Natural killer cell (primary cell): ENCODE results near the gene NFKBIA. TPM values are rescaled to one million over a fixed set of nuclear protein-coding genes. Genes with fewer than 3 reads are reported as not detected.

Experiments
- ATAC-seq, 3 donors: fragments of 150-1000 bp in 2 of 3; fragments of 200-7000 bp in 1 of 3; cut with Tn5 transposase; 1 replicate in 1 of 3; 2 replicates in 2 of 3; pipeline ENCODE4 v1.10.0; 2021; ENCODE audit warnings: mild to moderate bottlenecking in 2 of 3, moderate library complexity in 2 of 3
- DNase-seq, 2 donors: peaks; one replicate each; pipeline versions ENCODE4 v3.0.0 to v3.0.0-alpha.2; 2013 to 2021; ENCODE audit warnings: mixed read lengths in 1 of 2
- H3K27ac ChIP-seq: one replicate; pipeline ENCODE4 v1.5.1; 2013; ENCODE audit warnings: mild to moderate bottlenecking, low read length
- H3K27me3 ChIP-seq: one replicate; pipeline ENCODE4 v1.6.1; 2013; ENCODE audit warnings: low read length; ENCODE audit not compliant: control insufficient read depth, insufficient read depth
- H3K36me3 ChIP-seq: one replicate; pipeline ENCODE4 v1.6.1; 2013; ENCODE audit warnings: low read length; ENCODE audit not compliant: control insufficient read depth, insufficient read depth
- H3K4me1 ChIP-seq: one replicate; pipeline ENCODE4 v1.6.1; 2013; ENCODE audit warnings: low read length; ENCODE audit not compliant: control insufficient read depth, insufficient read depth
- H3K4me3 ChIP-seq: one replicate; pipeline ENCODE4 v1.5.1; 2013; ENCODE audit warnings: low read length
- H3K9me3 ChIP-seq: one replicate; pipeline ENCODE4 v1.6.1; 2013; ENCODE audit warnings: low read length; ENCODE audit not compliant: control insufficient read depth, insufficient read depth
- H3K27ac Mint-ChIP-seq, 2 donors: one replicate each; pipeline ENCODE4 v1.8.0; 2022; ENCODE audit warnings: mild to moderate bottlenecking in 2 of 2, mixed read lengths in 2 of 2, moderate library complexity in 1 of 2
- H3K27me3 Mint-ChIP-seq, 2 donors: one replicate each; pipeline ENCODE4 v1.8.0; 2022; ENCODE audit warnings: low read depth in 2 of 2, mixed read lengths in 2 of 2
- H3K36me3 Mint-ChIP-seq: one replicate; pipeline ENCODE4 v1.8.0; 2022; ENCODE audit warnings: mixed read lengths
- H3K4me1 Mint-ChIP-seq, 2 donors: one replicate each; pipeline ENCODE4 v1.8.0; 2022; ENCODE audit warnings: mixed read lengths in 2 of 2
- H3K4me3 Mint-ChIP-seq: one replicate; pipeline ENCODE4 v1.8.0; 2022; ENCODE audit warnings: mild to moderate bottlenecking, moderate library complexity, mixed read lengths
- H3K9me3 Mint-ChIP-seq, 2 donors: one replicate each; pipeline ENCODE4 v1.8.0; 2022; ENCODE audit warnings: mixed read lengths in 2 of 2
- WGBS: methylation state at CpG from one replicate; pipeline ENCODE4 v1.1.7; 2013; ENCODE audit warnings: missing lambda C conversion rate; ENCODE audit not compliant: insufficient coverage; 5-methylcytosine and 5-hydroxymethylcytosine counted together
- intact Hi-C: fragments of 100-400 bp; cut with micrococcal nuclease; formaldehyde crosslinking; loops from one replicate; pipeline ENCODE4 v1.14.2; 2022
- total RNA-seq, 4 donors: library from RNA; stranded (reverse); fragments of 120-200 nt in 1 of 4; gene quantifications; one replicate each; pipeline versions ENCODE4 v1.2.3 to v1.2.4, GENCODE V29; 2013 to 2022
- TF ChIP-seq, protein P1 (sequence below): fragments of 200-600 bp; IDR thresholded peaks from one replicate; pipeline ENCODE4 v1.8.0; 2022; ENCODE audit warnings: antibody characterized with exemption

NFKBIA gene
- total RNA-seq, 3 donors from 2014 or later (not counting 1 experiment from before 2014, with no cell fraction given): 2,039 to 3,339 (median 2,499) TPM

DNA sequence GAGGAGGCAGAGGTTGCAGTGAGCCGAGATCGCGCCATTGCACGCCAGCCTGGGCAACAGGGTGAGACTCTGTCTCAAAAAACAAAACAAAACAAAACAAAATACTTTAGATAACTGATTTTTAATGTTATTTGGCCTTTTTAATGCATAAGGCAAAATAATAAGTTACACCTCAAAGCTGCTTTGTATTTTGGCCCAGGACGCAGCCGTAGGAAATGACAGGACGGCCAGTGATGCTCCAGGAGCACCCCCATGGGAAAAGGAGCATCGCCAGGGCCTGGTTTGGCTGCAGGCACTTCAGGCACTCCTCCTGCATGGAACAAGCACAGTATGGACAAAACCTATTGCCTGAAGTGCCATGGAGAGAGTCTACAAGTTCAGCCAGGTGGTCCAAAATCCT lies 3.5 kb upstream of the NFKBIA start:
- Histone ChIP-seq H3K4me3 (no peak overlapping the region), H3K36me3 (peaks cover 6% of the 10 kb centered on the region), H3K4me1 (peaks cover 19% of the 10 kb centered on the region), H3K9me3 (no peaks in the 10 kb centered on the region), H3K27ac (no peak overlapping the region), H3K27me3 (no peaks in the 10 kb centered on the region)
- Mint-ChIP-seq H3K27ac (no peak overlapping the region), H3K27me3 (no peaks in the 10 kb centered on the region), H3K9me3 (no peaks in the 10 kb centered on the region), H3K36me3 (peaks cover 4% of the 10 kb centered on the region), H3K4me1 (peaks cover 37 to 42% of the 10 kb centered on the region in 2 donors), H3K4me3 (no peak overlapping the region)
- intact Hi-C loops: no loop called here
- TF ChIP-seq, protein P1, sequence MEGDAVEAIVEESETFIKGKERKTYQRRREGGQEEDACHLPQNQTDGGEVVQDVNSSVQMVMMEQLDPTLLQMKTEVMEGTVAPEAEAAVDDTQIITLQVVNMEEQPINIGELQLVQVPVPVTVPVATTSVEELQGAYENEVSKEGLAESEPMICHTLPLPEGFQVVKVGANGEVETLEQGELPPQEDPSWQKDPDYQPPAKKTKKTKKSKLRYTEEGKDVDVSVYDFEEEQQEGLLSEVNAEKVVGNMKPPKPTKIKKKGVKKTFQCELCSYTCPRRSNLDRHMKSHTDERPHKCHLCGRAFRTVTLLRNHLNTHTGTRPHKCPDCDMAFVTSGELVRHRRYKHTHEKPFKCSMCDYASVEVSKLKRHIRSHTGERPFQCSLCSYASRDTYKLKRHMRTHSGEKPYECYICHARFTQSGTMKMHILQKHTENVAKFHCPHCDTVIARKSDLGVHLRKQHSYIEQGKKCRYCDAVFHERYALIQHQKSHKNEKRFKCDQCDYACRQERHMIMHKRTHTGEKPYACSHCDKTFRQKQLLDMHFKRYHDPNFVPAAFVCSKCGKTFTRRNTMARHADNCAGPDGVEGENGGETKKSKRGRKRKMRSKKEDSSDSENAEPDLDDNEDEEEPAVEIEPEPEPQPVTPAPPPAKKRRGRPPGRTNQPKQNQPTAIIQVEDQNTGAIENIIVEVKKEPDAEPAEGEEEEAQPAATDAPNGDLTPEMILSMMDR: no peak
- ATAC-seq: no peak
- no peak for DNase-seq
- WGBS: 98% methylated on average over 4 of the region's 8 CpGs

DNA sequence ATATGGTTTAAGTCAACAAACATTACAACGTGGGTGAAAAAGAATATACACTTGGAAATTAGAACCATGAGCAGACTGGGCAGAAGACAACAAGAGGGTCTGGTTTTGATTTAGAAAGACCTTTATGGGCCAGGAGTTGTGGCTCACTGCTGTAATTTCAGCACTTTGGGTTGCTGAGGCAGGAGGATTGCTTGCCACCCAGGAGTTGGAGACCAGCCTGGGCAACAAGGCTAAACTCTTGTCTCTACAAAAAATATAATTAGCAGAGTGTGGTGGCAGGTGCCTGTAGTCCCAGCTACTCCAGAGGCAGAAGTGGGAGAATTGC lies 2.7 kb upstream of the NFKBIA start:
- Histone ChIP-seq H3K27me3 (no peaks in the 10 kb centered on the region), H3K9me3 (no peaks in the 10 kb centered on the region), H3K4me3 (no peak overlapping the region), H3K27ac (no peak overlapping the region), H3K36me3 (peaks cover 14% of the 10 kb centered on the region), H3K4me1 (peaks cover 25% of the 10 kb centered on the region)
- Mint-ChIP-seq H3K9me3 (no peaks in the 10 kb centered on the region), H3K27me3 (no peaks in the 10 kb centered on the region), H3K4me3 (no peak overlapping the region), H3K27ac (peak overlapping the region; percentile 98), H3K4me1 (peaks cover 39 to 45% of the 10 kb centered on the region in 2 donors), H3K36me3 (peaks cover 11% of the 10 kb centered on the region)
- TF ChIP-seq, protein P1: peak; percentile 10
- intact Hi-C loops: no loop called here
- ATAC-seq (no peak), DNase-seq (no peak)
- WGBS: 100% methylated on average over 1 of the region's 1 CpG

DNA sequence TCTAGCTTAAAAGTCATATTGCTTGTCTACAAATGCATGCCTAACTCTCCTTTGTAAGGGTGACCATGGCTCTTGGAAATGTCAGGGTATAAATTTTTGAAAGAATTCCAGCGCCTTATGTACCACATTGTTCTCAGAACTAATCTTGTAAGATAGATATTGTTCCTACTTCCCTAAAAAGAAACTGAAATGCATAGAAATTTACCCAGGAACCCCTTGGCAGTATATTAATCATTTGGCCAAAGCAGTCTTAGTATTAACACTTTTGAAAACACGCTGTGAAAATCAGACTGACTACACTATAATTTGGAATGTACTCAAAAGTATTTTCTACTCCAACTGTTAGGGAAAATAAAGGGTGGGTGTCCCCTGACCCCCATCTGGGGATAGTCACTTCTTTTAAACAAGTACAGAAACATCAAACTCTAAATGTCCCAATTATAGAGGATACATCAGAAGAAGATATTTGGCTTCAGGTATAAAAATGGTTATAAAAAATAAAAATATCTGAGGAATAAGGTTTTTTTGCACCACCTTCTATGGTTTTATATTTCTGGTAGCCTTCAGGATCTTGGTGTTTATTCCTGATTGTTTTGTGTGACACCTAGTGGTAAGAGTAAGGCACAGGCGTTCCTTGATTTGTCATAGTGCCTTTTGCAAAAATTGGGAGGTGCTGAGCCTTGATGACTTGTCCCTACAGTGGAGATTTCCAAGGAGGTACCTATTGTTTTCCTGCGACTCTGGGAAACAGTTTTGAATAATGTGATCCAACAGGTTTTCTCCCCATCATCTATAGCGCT lies 2.2 kb upstream of the NFKBIA start:
- Histone ChIP-seq H3K27ac (no peak overlapping the region), H3K36me3 (peaks cover 20% of the 10 kb centered on the region), H3K4me3 (no peak overlapping the region), H3K27me3 (no peaks in the 10 kb centered on the region), H3K4me1 (peaks cover 31% of the 10 kb centered on the region), H3K9me3 (no peaks in the 10 kb centered on the region)
- Mint-ChIP-seq H3K36me3 (peaks cover 14% of the 10 kb centered on the region), H3K4me1 (peaks cover 45 to 51% of the 10 kb centered on the region in 2 donors), H3K4me3 (peak overlapping the region; percentile 99), H3K9me3 (no peaks in the 10 kb centered on the region), H3K27ac (peak overlapping the region; percentile 98), H3K27me3 (no peaks in the 10 kb centered on the region)
- peak in 1 of 2 donors; percentile 72 for DNase-seq
- no peak for ATAC-seq
- WGBS: 27% methylated on average over 4 of the region's 5 CpGs
- TF ChIP-seq, protein P1: peak; percentile 68
- intact Hi-C loops: no loop called here

DNA sequence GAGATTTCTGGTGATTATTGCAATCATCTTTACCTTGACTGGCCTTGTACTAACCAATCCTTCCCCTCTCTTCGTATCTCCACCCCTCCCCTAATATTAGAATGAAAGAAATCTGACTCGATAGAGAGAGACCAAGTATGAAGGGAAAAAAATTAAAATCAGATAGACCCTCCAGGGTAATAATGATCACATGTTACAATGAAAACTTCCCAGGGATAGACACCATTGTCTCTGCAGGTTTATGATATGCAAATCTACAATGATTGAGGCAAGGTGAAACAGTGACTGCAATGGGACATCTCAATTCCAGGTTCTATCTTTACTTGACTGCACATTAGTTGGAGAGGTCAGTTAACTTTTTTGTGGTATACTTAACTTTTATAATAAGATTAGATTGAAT lies 1.5 kb upstream of the NFKBIA start:
- Mint-ChIP-seq H3K27me3 (no peaks in the 10 kb centered on the region), H3K4me1 (peaks cover 51 to 57% of the 10 kb centered on the region in 2 donors), H3K4me3 (peak overlapping the region; percentile 99), H3K36me3 (peaks cover 20% of the 10 kb centered on the region), H3K9me3 (no peaks in the 10 kb centered on the region), H3K27ac (peak overlapping the region; percentile 98)
- no peaks in the 10 kb centered on the region for H3K9me3 ChIP-seq
- H3K4me3 ChIP-seq: no peak overlapping the region
- peak overlapping the region; percentile 96 for H3K27ac ChIP-seq
- intact Hi-C loops: no loop called here
- no CpG with 5 or more reads among the region's 2 CpGs for WGBS
- ATAC-seq (no peak), DNase-seq (no peak)
- TF ChIP-seq, protein P1: no peak
- H3K36me3 ChIP-seq: peaks cover 26% of the 10 kb centered on the region
- H3K27me3 ChIP-seq: no peaks in the 10 kb centered on the region
- peaks cover 37% of the 10 kb centered on the region for H3K4me1 ChIP-seq
